ENCODE data around the gene JAG1.
A peak's percentile ranks its signal among the peaks of the same experiment; 100 is the strongest.

Gene JAG1

DNA sequence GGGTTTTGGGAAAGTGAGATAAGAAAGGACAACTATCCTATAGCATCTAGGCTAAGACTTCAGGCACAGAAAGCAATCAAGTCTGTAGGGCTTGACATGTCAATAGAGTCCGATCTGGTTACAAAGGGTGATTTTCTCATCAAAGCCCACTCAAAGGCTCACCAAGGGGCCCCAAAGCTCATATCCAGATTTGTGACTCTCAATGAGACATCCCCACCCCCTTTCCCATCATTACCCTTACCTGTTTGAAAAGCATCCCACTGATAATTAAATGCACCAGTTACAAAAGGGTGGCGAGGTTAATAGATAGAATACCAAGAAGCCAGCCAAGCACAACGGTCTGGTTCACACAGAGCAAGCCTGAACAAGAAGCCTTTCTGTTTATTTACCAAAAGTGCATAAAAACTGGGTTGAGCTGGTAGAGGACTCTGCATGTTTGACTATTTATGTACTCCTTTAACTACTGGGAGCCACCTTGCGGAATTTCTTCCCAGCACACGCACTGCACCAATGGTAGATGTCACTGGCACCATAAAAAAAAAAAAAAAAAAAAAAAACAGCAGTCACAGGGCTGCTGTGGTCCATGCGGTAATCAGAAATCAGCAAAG is 6.1 kb downstream of the JAG1 start:
- DNase-seq (ENCODE audit: low read depth), result no peak

- no peak for DNase-seq (ENCODE audit: low read depth)
Observed at GRCh38 chr20:10667077-10667401, 6.8 kb downstream of the JAG1 start.

- DNase-seq (ENCODE audit: low read depth), result no peak
Observed at GRCh38 chr20:10666221-10667076, 7.3 kb downstream of the JAG1 start.

DNA sequence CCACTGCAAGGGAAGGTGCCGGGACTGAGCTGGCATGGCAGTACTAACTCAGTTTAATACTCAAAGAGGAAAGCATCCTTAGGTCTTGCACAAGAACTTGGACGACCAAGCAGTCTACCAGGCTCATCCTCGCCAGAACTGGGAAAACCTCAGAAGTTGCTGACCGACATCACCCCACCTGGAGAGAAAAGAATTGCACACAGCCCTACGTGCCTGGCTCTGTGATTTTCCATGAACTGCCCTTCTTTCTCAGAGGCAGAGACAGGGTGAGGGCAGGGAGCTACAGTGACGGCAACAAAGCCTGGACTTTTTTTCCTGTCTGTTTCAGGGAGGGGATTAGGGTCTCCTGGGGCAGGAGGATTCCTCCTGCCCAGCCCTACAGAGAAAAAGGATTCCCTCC is 8.0 kb downstream of the JAG1 start:
- DNase-seq (ENCODE audit: low read depth), result peak; percentile 16

DNA sequence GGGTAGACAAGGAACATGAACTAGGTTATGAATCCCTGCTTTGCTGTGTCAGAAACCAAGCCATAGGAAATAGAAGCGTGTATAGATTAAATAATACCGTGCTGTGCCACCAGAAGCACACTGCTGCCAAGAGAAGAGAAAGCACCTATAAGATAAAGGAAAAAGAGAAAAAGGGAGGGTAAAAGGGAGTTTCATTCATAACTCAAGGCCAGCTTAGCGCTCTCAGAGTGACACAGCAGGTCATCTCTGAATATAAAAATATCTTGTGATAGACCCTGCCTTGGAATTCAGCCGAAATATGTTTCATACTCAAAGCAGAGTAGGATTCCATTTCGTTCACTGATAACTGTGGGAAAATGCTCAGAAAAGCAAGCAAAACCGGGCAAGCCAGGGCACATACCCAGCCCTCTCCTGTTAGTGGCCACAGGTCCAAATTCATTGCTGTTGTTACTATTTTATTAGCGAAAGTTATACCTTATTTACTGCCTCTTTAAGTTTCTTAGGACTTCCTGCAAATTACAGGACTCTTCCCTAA is 8.7 kb downstream of the JAG1 start:
- peak; percentile 13 for DNase-seq (ENCODE audit: low read depth)

DNA sequence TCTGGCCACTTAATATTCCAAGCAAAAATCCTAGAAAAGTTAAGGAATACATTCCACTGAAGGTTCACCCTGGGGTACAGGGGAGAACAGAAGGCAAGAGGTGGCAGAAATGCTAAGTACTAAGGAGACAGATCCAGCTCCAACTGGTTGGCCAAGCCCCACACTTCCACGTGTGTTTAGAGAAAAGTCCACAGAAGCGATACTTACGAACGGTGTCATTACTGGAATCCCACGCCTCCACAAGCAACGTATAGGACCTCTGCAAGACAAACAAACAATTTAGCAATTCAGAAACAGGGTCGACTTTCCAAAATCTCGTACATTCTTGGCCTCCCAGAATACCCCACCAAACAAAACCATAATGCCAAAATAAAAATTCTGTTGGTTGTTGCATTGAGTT is 10.0 kb downstream of the JAG1 start:
- DNase-seq (ENCODE audit: low read depth), result no peak

DNA sequence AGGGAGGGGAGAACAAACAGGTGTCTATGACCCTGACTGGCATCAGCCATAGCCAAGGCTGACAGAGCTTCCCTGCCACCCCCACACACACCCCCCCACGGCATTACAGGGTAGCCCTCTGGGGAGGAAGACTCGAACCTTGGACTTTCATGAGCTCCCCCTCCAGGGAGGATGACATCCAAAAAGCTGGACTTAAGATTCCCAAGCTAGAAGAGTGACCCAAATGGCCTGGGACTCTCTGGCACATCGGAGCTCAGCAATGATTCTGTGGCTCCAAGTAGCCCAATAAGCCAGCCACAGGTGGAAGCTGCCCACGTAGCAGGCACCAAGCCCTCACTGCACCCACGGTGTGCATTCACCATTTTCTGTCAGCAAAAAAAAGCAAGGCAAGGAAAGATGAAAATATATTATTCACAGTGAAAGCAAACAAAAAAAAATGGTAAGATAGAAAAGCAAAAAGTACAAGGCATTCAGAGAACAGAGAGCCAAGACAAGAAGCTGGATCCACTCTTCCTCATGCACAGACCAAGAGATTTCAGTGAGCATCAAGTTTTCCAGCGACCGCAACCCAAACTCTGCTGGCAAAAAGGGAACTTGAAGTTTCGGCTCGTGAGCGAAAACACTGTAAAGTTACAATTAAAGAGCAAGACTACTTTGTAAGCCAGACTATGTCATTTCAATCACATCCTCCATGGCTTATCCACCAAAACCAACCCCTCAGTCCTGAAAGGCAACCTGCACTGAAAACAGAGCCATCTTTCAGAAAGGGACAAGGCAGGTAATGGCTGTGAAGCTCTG is 10.9 kb downstream of the JAG1 start:
- DNase-seq (ENCODE audit: low read depth), result peak; percentile 0

- peak; percentile 1 for DNase-seq (ENCODE audit: low read depth)
Observed at GRCh38 chr20:10662151-10662550, 11.6 kb downstream of the JAG1 start.

- peak; percentile 22 for DNase-seq (ENCODE audit: low read depth)
Observed at GRCh38 chr20:10661261-10661660, 12.5 kb downstream of the JAG1 start.

DNA sequence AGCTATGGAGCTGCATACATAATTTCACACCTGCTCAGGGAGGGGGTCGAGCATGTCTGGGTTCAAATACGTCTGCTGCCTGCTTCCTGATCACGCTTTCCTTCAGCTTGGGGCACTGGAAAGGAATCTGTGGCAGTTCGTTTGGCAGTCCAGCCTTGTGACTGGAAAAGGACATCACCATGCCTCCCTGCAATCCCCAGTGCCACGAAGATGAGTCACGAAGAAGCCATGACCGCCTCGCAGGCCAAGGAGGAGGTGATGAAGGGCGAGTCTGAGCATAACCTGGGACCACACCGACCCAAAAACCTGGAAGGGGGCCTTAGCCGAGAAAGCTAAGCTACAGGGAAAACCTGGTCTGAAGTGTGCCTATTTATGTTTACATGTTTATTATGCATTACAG is 13.1 kb downstream of the JAG1 start:
- peak; percentile 56 for DNase-seq (ENCODE audit: low read depth)

DNA sequence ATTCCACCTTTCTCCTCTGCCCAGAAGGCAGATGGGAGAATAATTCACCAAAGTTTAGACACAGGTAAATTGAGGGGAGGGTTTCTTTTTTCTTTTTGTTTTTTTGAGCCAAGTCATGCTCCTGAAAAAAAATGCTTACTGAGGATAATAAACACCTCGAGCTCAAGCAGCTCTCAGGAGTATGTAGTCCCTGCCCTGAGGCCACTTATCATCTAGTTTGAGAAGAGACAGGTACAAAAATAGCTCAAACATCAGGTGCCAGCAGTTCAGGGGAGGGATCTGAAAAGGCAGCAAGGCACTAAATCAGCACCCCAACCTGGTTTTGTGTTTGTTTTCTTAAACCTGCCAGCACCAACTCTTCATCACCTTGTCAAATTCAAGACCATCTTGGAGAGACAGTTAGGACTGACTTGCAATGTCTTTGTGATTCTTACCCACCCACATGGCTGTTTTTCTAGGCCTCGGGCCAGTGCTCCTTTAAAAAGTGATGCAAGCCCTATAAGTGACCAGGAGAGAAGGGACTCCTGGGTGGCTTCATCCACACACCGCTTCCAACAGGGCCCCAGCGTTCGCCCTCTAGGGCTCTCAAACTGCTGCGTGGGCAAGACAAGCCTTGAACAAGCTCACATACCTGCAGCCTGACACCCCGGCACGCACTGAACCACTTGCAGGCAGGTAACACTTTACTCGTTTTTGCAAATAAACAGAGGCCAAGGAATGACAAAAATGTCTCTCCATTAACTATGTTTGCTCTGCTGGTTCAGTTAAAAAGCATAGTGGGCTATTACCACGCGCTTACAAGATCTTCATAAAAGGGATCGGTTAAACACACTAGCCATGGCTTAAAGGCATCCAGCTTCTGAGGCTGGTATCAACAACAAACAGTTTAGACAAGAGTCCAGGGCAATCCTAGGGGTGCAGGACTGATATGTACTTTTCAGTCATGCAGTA is 13.9 kb downstream of the JAG1 start:
- DNase-seq (ENCODE audit: low read depth), result peak; percentile 40

DNA sequence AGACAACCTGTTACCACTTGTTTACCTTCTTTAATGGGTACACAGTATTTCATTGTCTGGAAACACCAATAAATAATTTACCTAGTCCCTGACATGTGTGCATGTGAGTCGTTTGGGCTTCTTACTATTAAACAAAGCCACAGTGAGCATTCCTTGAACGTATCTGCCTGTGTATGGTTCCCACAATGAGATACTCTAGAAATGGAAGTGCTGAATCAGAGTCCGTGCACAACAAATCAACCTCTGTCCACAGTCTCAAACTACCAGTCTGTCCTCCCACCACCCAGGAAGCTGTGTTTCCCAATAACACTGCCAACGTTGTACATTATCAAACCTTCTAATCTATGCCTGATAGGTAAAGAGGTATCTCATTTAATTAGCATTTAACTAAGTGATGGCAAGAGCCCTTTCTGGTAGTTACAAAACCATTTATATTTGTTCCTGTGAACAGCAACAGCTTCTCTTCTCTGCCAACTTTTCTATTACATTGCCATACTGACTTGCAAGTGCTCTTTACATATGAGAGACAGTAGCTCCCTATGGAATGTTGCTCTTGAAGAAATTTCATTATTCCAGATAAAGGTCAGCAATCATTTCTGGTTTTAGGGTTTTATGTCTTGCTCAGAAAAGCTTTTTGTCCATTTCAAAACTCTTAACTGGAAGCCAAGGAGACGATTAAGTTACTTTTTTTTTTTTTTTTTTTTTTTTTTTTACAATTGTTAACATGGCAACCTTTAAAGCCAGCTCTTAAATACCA is 14.7 kb downstream of the JAG1 start:
- DNase-seq (ENCODE audit: low read depth), result peak; percentile 22

DNA sequence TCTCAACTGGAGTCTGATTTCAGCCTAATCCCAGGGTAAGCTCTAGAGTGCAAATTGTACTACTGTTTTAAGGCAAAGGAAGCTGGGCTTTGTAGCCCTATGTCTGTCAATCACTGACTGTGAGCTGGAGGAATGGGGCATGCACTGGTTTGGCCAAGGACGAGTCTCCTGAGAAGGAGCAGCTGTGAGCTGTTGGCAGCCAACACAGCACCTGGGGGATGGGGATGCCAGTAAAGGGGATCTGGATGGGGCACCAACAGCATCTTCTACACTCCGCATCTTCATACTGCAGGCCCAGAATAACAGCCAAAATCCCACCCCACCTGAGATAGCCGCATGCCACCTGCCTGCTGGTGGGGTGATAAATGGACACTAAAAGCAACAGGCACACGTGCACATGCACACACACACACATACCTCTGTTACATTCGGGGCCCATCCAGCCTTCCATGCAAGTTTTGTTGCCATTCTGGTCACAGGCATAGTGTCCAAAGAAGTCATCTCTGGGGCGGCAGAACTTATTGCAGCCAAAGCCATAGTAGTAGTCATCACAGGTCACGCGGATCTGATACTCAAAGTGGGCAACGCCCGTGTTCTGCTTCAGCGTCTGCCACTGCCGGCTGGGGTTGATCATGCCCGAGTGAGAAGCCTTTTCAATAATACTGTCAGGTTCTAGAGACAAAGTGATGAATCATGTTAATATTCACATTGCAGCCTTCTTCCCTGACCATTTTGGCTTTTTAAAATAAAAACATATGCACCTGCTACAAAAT is 15.6 kb downstream of the JAG1 start:
- DNase-seq (ENCODE audit: low read depth), result peak; percentile 8

DNA sequence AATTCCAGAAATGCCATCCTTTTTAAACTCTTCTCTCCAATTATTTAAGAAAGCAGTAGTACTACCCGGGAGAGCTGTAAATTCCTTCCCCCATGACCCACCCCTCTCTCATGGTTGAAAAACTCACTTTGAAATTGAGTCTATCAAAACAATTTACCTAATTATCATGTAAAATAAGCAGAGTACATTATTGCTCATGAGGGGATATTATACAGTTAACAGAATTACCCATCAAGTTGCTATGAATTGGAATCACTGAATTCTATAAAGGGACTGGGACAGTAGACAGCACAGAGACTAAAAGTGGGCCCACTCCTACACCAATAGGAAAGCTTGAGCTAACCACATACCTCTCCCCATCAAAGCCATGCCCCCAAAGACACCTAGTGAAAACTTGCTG is 16.3 kb downstream of the JAG1 start:
- no peak for DNase-seq (ENCODE audit: low read depth)

GRCh38 chr20:10655720-10656669 is 17.8 kb downstream of the JAG1 start:
- no peak for DNase-seq (ENCODE audit: low read depth)

DNA sequence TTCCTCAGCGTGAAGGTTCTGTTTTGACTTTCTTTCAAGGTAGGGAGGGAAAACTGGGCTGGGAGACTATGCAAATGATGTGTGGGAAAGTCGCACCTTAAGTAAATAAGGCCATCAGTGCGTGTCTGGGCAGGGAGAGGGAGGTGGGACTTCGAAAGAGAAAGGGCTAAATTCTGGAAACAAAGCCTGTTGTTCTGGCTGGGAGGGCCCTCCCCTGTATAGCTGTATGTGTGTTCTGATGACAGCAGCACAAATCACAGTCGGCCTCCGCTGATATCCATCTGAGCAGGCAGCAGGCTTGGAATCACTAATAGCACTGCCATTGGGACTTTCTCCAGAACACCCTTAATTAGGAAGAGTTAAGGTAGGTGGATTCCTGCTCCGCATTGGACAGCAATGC is 19.2 kb downstream of the JAG1 start:
- no peak for DNase-seq (ENCODE audit: low read depth)

DNA sequence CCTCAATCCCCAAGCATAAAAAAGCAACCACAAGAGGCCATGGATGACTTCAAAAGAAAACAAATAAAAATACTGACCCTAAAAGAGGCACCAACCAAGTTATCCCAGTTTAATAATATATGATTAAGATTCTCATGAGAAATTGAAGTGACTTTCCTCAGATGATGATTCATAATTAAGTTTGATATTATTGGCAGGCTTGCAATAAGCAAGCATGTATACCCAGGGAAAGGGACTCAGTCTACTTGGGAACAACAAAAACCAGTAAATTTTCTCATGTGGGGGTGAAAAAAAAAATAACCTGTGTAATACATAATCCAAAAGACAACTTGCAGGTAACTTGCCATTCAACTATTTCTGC is 19.6 kb downstream of the JAG1 start:
- no peak for DNase-seq (ENCODE audit: low read depth)

DNA sequence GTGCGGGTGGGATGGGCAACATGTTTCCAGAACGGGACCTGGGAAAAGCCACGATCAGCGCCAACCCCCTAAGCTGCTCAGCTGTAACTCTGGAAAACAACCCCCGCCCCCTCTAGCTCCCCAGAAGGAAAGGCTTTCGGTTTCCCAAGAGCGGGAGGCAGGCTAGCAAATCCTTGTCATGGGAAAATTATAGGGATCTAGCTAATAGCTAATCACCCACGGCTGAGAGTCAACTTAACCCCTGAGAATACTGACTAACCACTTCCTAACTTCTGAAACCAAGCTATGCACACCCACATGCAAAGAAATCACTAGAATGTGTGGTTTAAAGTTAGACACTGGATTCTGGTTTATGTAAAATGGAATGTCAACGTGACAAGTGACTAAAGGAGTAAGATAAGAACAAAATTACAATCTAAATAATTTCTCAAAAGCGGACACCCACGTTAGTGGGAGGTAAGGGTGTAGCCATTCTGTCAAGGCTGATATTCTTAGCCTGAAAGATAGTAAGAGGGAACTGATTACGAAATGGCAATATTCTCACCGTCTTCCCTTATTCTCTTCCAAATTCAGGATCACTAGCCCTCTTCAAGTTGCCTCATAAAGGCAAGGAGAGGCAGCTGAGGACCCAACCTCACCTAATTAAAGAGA is 20.1 kb downstream of the JAG1 start:
- peak; percentile 80 for DNase-seq (ENCODE audit: low read depth)
